HG03060 (cell line): ENCODE results near the gene IKZF2.
A peak's percentile ranks its signal among the peaks of the same experiment; 100 is the strongest.

Experiments used
- ATAC-seq: cut with Tn5 transposase; IDR thresholded peaks from one replicate; pipeline ENCODE4 v1.9.1; 2021; ENCODE audit warnings: low read depth, moderate number of reproducible peaks; ENCODE audit not compliant: unreplicated experiment

IKZF2 gene

GRCh38 chr2:213156717-213157116 lies 5.3 kb upstream of the IKZF2 start:
- ATAC-seq: no peak

- ATAC-seq: no peak
Observed at GRCh38 chr2:213152888-213153287, 1.5 kb upstream of the IKZF2 start.

GRCh38 chr2:213152065-213152794 lies 818 bp upstream of the IKZF2 start:
- no peak for ATAC-seq

- no peak for ATAC-seq
Observed at GRCh38 chr2:213150315-213151097, 906 bp downstream of the IKZF2 start.

GRCh38 chr2:213149949-213150314 lies 1.5 kb downstream of the IKZF2 start:
- ATAC-seq: no peak

- ATAC-seq: no peak
Observed at GRCh38 chr2:213149294-213149875, 2.0 kb downstream of the IKZF2 start.

GRCh38 chr2:213148572-213149261 lies 2.7 kb downstream of the IKZF2 start:
- no peak for ATAC-seq

GRCh38 chr2:213147538-213147937 lies 3.9 kb downstream of the IKZF2 start:
- ATAC-seq: peak; percentile 21

GRCh38 chr2:213145715-213146242 lies 5.6 kb downstream of the IKZF2 start:
- ATAC-seq: no peak

- no peak for ATAC-seq
Observed at GRCh38 chr2:213137064-213137463, 14.3 kb downstream of the IKZF2 start.

- no peak for ATAC-seq
Observed at GRCh38 chr2:213129311-213129710, 22.1 kb downstream of the IKZF2 start.

- no peak for ATAC-seq
Observed at GRCh38 chr2:213125646-213126347, 25.6 kb downstream of the IKZF2 start.

GRCh38 chr2:213122725-213123124 lies 28.7 kb downstream of the IKZF2 start:
- ATAC-seq: no peak

- ATAC-seq: no peak
Observed at GRCh38 chr2:213121690-213122089, 29.7 kb downstream of the IKZF2 start.

GRCh38 chr2:213119061-213119809 lies 32.2 kb downstream of the IKZF2 start:
- peak; percentile 51 for ATAC-seq

- ATAC-seq: no peak
Observed at GRCh38 chr2:213108308-213108707, 43.1 kb downstream of the IKZF2 start.

- ATAC-seq: no peak
Observed at GRCh38 chr2:213107728-213108127, 43.7 kb downstream of the IKZF2 start.

GRCh38 chr2:213105212-213105611 lies 46.2 kb downstream of the IKZF2 start:
- ATAC-seq: no peak

GRCh38 chr2:213104903-213105202 lies 46.6 kb downstream of the IKZF2 start:
- ATAC-seq: no peak
